K562 (cell line): ENCODE measurements around the gene CRLF1. TPM values are rescaled to one million over a fixed set of nuclear protein-coding genes. Genes with fewer than 3 reads are reported as not detected.

Experiments used
- NFYB ChIP-seq: IDR thresholded peaks from 2 replicates; pipeline ENCODE4 v1.6.1; 2011; ENCODE audit warnings: mild to moderate bottlenecking, moderate library complexity; ENCODE audit not compliant: insufficient read length; ENCODE audit errors: extremely low read depth
- TBP ChIP-seq: optimal IDR thresholded peaks from 2 replicates; pipeline ENCODE3; 2011; ENCODE audit warnings: low read depth, low read length, improper control_type of control experiment
- ZNF407 ChIP-seq: fragments of 450-650 bp; IDR thresholded peaks from 2 replicates; pipeline ENCODE4 v1.6.1; 2016; ENCODE audit warnings: low read depth
- polyA plus RNA-seq, 8 experiments: library from polyadenylated mRNA; depleted of rRNA in 4 of 8; stranded (reverse) in 5 of 8; unstranded in 3 of 8; fragments of >200 nt; fragmentation: Nextera tagmentation in 2 of 8; fragmentation: Illumina TruSeq in 1 of 8; extraction: Ambion mirVana in 2 of 8; extraction: Trizol in 1 of 8; gene quantifications; 2 replicates each; pipeline versions ENCODE4 v1.2.1 to v1.2.3, GENCODE V29; 2011 to 2014; ENCODE audit warnings: inconsistent platforms in 1 of 8, missing spikeins in 1 of 8
- total RNA-seq, 7 experiments: library from RNA; depleted of rRNA in 6 of 7; stranded (reverse); fragments of >200 nt in 6 of 7; fragmentation: Illumina TruSeq in 2 of 7; extraction: Trizol in 2 of 7; gene quantifications; 2 replicates each; pipeline versions ENCODE4 v1.2.1 to v1.2.3, GENCODE V29; 2011 to 2021; ENCODE audit warnings: low replicate concordance in 1 of 7
- TF ChIP-seq, protein P1 (sequence below): fragments of 450-650 bp; IDR thresholded peaks from 2 replicates; pipeline ENCODE4 v1.6.1; 2016; ENCODE audit warnings: mild to moderate bottlenecking, moderate library complexity

CRLF1 gene
- total and polyA plus RNA-seq, 9 of the 15 experiments (the other 6 are each of a cell fraction or from before 2014, with no cell fraction given) = 0.85 to 3.6 (median 1.7) TPM

DNA sequence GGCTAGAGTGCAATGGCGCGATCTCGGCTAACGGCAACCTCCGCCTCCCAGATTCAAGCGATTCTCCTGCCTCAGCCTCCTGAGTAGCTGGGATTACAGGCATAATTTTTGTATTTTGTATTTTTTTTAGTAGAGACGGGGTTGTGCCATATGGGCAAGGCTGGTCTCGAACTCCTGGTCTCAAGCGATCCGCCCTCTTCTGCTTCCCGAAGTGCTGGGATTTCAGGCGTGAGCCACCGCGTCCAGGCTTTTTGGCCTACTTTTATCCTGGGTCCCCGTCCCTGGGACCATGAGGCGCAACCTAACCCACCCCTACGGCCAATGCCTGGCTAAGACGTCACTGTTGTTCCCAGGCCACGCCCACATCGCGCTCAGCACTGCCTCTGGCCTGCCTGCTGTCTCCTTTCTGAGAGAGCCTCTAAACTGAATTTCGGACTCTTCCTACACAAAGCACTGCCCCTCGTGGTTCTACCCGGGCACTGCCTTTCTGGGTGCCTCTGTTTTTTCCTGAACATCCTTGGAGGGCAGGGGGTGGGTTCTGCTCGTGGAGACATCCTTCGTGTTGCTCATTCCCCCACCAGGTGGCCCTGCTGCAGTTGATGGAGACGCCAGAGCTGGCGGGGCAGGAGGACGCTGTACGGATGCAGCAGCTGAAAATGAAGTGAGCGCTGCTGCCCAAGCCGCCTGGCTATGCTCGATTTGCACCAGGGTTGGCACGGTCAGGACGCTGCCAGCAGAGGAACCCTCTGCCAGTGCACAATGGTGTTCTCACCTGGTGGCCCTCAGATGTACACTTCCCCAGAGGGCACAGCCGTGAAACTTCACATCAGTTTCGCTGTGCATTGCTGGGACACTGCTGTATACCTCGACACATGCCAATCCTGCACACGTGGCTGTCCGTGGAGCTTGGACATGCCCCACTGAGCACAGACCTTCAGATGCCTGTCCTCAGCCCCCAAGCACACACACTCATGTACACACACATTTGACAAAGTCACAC is 16.0 kb downstream of the CRLF1 start (continued):
- TF ChIP-seq, protein P1, sequence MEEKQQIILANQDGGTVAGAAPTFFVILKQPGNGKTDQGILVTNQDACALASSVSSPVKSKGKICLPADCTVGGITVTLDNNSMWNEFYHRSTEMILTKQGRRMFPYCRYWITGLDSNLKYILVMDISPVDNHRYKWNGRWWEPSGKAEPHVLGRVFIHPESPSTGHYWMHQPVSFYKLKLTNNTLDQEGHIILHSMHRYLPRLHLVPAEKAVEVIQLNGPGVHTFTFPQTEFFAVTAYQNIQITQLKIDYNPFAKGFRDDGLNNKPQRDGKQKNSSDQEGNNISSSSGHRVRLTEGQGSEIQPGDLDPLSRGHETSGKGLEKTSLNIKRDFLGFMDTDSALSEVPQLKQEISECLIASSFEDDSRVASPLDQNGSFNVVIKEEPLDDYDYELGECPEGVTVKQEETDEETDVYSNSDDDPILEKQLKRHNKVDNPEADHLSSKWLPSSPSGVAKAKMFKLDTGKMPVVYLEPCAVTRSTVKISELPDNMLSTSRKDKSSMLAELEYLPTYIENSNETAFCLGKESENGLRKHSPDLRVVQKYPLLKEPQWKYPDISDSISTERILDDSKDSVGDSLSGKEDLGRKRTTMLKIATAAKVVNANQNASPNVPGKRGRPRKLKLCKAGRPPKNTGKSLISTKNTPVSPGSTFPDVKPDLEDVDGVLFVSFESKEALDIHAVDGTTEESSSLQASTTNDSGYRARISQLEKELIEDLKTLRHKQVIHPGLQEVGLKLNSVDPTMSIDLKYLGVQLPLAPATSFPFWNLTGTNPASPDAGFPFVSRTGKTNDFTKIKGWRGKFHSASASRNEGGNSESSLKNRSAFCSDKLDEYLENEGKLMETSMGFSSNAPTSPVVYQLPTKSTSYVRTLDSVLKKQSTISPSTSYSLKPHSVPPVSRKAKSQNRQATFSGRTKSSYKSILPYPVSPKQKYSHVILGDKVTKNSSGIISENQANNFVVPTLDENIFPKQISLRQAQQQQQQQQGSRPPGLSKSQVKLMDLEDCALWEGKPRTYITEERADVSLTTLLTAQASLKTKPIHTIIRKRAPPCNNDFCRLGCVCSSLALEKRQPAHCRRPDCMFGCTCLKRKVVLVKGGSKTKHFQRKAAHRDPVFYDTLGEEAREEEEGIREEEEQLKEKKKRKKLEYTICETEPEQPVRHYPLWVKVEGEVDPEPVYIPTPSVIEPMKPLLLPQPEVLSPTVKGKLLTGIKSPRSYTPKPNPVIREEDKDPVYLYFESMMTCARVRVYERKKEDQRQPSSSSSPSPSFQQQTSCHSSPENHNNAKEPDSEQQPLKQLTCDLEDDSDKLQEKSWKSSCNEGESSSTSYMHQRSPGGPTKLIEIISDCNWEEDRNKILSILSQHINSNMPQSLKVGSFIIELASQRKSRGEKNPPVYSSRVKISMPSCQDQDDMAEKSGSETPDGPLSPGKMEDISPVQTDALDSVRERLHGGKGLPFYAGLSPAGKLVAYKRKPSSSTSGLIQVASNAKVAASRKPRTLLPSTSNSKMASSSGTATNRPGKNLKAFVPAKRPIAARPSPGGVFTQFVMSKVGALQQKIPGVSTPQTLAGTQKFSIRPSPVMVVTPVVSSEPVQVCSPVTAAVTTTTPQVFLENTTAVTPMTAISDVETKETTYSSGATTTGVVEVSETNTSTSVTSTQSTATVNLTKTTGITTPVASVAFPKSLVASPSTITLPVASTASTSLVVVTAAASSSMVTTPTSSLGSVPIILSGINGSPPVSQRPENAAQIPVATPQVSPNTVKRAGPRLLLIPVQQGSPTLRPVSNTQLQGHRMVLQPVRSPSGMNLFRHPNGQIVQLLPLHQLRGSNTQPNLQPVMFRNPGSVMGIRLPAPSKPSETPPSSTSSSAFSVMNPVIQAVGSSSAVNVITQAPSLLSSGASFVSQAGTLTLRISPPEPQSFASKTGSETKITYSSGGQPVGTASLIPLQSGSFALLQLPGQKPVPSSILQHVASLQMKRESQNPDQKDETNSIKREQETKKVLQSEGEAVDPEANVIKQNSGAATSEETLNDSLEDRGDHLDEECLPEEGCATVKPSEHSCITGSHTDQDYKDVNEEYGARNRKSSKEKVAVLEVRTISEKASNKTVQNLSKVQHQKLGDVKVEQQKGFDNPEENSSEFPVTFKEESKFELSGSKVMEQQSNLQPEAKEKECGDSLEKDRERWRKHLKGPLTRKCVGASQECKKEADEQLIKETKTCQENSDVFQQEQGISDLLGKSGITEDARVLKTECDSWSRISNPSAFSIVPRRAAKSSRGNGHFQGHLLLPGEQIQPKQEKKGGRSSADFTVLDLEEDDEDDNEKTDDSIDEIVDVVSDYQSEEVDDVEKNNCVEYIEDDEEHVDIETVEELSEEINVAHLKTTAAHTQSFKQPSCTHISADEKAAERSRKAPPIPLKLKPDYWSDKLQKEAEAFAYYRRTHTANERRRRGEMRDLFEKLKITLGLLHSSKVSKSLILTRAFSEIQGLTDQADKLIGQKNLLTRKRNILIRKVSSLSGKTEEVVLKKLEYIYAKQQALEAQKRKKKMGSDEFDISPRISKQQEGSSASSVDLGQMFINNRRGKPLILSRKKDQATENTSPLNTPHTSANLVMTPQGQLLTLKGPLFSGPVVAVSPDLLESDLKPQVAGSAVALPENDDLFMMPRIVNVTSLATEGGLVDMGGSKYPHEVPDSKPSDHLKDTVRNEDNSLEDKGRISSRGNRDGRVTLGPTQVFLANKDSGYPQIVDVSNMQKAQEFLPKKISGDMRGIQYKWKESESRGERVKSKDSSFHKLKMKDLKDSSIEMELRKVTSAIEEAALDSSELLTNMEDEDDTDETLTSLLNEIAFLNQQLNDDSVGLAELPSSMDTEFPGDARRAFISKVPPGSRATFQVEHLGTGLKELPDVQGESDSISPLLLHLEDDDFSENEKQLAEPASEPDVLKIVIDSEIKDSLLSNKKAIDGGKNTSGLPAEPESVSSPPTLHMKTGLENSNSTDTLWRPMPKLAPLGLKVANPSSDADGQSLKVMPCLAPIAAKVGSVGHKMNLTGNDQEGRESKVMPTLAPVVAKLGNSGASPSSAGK = peak; percentile 49
- TF ChIP-seq ZNF407 = peak; percentile 63; the same call in 1 of the 2 replicates
- no peak for TF ChIP-seq NFYB
- TF ChIP-seq TBP = peak; percentile 61
